Lung (tissue), 12 donors: ENCODE measurements around the gene PRSS27. TPM values are rescaled to one million over a fixed set of nuclear protein-coding genes. Genes with fewer than 3 reads are reported as not detected.
A peak's percentile ranks its signal among the peaks of the same experiment; 100 is the strongest.
"Not testable (repeated sequence)": the region's sequence is repeated elsewhere in the genome, so short reads cannot be mapped to it uniquely, and the experiment has no call there.

Source experiments
- ATAC-seq: fragments of 200-7000 bp; cut with Tn5 transposase; one replicate; pipeline ENCODE4 v1.9.1; 2020; ENCODE audit warnings: moderate number of reproducible peaks; ENCODE audit not compliant: insufficient read depth, low FRiP score
- DNase-seq, 3 donors: peaks; one replicate each; pipeline ENCODE4 v3.0.0-alpha.2; 2013 to 2017
- H3K27ac ChIP-seq, 2 donors: one replicate each; pipeline ENCODE4 v1.5.1; 2013; ENCODE audit warnings: mild to moderate bottlenecking in 2 of 2, moderate library complexity in 2 of 2, control low read depth in 1 of 2, inconsistent platforms in 1 of 2, low read depth in 1 of 2, low read length in 1 of 2
- H3K27me3 ChIP-seq, 3 donors: one replicate each; pipeline ENCODE4 v1.5.1; 2013; ENCODE audit warnings: low read length in 2 of 3; ENCODE audit not compliant: control insufficient read depth in 3 of 3, insufficient read depth in 3 of 3
- H3K36me3 ChIP-seq, 4 donors: one replicate each; pipeline ENCODE4 v1.5.1; 2013; ENCODE audit warnings: low read length in 4 of 4, mild to moderate bottlenecking in 1 of 4, moderate library complexity in 1 of 4; ENCODE audit not compliant: control insufficient read depth in 4 of 4, insufficient read depth in 4 of 4
- H3K4me1 ChIP-seq, 5 donors: one replicate each; pipeline ENCODE4 v1.5.1; 2013; ENCODE audit warnings: low read length in 5 of 5, mild to moderate bottlenecking in 2 of 5, moderate library complexity in 1 of 5; ENCODE audit not compliant: control insufficient read depth in 5 of 5, insufficient read depth in 5 of 5
- H3K4me3 ChIP-seq: one replicate; pipeline ENCODE4 v1.5.1; 2013; ENCODE audit warnings: mild to moderate bottlenecking, control low read depth, moderate library complexity
- H3K9ac ChIP-seq, 2 donors: one replicate each; pipeline ENCODE4 v1.5.1; 2013; ENCODE audit warnings: low read length in 2 of 2, control low read depth in 1 of 2; ENCODE audit not compliant: insufficient read depth in 1 of 2
- H3K9me3 ChIP-seq, 4 donors: one replicate each; pipeline ENCODE4 v1.5.1; 2013; ENCODE audit warnings: low read length in 3 of 4, mild to moderate bottlenecking in 1 of 4, moderate library complexity in 1 of 4; ENCODE audit not compliant: control insufficient read depth in 4 of 4, insufficient read depth in 3 of 4
- WGBS, 2 donors: extraction: QIAGEN DNeasy Blood & Tissue Kit; methylation state at CpG; one replicate each; pipeline ENCODE4 v1.1.7; 2013; 5-methylcytosine and 5-hydroxymethylcytosine counted together
- polyA plus RNA-seq, 2 donors: library from polyadenylated mRNA; stranded (reverse); fragments of 200-250 nt; gene quantifications; one replicate each; pipeline ENCODE4 v1.2.1, GENCODE V29; 2013
- total RNA-seq, 2 donors: library from RNA; depleted of rRNA in 1 of 2; stranded (reverse); fragments of >200 nt in 1 of 2; gene quantifications; one replicate each; pipeline ENCODE4 v1.2.1, GENCODE V29; 2014 to 2021
- TF ChIP-seq, protein P1 (sequence below): IDR thresholded peaks from 2 replicates; pipeline ENCODE4 v1.5.1; 2012; ENCODE audit warnings: mild to moderate bottlenecking; ENCODE audit errors: control extremely low read depth, extremely low read depth
- donor health status: control.
- donor health status: control.
- donor health status: Bipolar disorder and iron deficiency.
- donor health status: healthy.
- donor health status: DM: yes; HTN: yes; CAD: no.

PRSS27 gene
- total and polyA plus RNA-seq, 4 donors, result 1.1 to 2.5 (median 2.1) TPM

DNA sequence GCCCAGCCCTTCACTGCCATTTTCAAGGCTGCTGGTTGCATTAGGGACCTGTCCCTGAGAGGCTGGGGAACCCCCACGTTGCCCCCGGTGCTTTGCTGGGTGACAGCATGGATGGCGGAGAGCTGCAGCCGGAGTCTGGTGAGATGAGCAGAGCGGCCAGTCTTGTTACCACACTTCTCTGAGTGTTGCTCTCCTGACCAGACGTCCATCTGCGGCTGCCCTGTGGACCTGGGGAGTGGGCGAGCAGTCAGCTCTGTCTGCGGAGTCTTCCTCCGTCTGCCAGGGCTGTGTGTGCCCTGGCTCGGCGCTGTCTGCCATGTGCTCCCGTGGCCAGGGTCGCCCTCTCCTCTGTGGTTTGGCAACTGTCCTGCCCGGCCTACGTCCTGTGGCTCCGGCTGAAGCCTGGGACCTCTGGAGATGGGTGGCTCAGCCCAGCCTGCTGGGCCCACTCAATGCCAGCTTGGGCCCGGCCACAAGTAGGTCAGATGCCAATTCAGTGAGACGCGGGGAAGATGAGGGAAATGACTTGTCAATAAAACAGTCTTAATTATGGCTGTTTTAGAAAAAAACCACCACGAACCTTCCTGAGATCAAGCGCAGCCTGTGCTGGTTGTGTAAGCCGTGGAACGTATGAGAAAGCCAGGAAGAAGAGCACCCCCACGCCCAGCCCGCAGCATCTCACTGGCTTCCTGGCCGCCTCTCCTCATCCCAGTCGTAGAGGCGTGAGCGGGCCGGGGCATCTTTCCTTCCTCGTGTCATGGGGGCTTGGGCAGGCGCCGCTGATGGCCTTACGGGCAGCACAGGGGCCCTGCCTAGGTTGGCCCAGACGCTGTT lies 29.8 kb downstream of the PRSS27 start:
- peaks cover 0 to 19% (median under 1%) of the 10 kb centered on the region in 4 donors for H3K36me3 ChIP-seq
- no peak for DNase-seq

DNA sequence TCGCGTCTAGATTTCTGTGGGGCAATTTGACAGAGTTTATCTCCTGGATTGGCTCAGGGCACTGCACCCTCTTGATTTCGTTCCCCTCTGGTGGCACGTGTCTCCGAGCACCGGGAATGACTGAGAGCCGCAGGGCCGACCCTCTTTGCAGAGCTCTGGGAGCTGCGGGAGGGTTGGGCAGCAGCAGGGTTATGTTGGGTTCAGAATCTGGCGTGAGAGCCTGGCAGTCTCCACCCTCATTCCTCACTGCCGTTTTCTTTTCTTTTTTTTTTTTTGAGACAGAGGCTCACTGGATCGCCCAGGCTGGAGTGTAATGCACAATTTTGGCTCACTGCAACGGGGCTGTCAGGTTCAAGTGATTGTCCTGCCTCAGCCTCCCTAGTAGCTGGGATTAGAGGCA lies 30.6 kb downstream of the PRSS27 start:
- DNase-seq, H3K9me3 ChIP-seq, H3K9ac ChIP-seq, ATAC-seq, H3K27ac ChIP-seq, H3K27me3 ChIP-seq, H3K4me3 ChIP-seq: not testable (repeated sequence)
- Histone ChIP-seq H3K4me1 (peaks cover 0 to 20% (median 4%) of the 10 kb centered on the region in 5 donors), H3K36me3 (peaks cover 0 to 19% (median under 1%) of the 10 kb centered on the region in 4 donors)
- 29 to 61% methylated on average over 1 to 4 of the region's 13 CpGs for WGBS, 2 donors

More for the DNA sequence above, 29.8 kb downstream of the PRSS27 start:
- WGBS, 2 donors, result 50 to 72% methylated on average over 36 of the region's 36 CpGs
- H3K4me1 ChIP-seq, result peaks cover 0 to 20% (median 4%) of the 10 kb centered on the region in 5 donors
- H3K9ac ChIP-seq, result no peak overlapping the region
- TF ChIP-seq, protein P1, sequence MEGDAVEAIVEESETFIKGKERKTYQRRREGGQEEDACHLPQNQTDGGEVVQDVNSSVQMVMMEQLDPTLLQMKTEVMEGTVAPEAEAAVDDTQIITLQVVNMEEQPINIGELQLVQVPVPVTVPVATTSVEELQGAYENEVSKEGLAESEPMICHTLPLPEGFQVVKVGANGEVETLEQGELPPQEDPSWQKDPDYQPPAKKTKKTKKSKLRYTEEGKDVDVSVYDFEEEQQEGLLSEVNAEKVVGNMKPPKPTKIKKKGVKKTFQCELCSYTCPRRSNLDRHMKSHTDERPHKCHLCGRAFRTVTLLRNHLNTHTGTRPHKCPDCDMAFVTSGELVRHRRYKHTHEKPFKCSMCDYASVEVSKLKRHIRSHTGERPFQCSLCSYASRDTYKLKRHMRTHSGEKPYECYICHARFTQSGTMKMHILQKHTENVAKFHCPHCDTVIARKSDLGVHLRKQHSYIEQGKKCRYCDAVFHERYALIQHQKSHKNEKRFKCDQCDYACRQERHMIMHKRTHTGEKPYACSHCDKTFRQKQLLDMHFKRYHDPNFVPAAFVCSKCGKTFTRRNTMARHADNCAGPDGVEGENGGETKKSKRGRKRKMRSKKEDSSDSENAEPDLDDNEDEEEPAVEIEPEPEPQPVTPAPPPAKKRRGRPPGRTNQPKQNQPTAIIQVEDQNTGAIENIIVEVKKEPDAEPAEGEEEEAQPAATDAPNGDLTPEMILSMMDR, result no peak
- no peaks in the 10 kb centered on the region for H3K9me3 ChIP-seq
- ATAC-seq, result no peak
- no peak overlapping the region for H3K27ac ChIP-seq
- H3K4me3 ChIP-seq, result no peak overlapping the region
- no peaks in the 10 kb centered on the region for H3K27me3 ChIP-seq

DNA sequence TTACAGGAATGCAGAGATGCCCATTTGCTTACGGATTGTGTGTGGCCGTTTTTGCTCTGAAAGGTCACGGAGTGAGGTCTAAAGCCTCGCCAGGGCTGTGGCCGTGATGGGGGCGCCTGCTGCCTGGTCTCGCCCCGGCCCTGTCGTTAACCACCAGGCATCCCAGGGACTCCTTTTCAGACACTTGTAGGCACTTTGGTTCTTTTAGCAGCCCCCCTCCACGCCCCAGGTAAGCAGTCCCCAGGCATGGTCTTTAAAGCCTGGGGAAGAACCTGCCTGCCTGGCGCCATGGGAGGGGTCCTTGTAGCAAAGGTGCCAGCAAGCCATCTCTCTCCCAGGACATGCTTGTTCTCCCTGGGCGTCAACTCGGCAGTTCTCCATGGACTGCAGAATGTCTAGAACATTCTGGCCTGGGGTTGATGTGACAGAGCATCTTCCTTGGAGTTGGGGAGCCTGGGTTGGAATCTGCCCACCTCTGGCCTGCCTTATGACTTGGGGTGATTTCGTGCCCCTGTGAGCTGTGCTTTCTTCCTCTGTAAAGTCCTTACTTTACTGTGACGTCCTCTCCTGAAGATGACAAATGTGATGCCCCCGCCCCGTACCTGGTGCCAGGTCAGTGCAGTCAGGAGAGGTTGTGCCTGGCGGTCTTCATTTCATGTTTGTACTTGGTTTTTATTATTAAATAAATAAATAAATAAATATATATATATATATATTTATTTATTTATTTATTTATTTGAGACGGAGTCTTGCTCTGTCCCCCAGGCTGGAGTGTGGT lies 32.3 kb downstream of the PRSS27 start:
- no peak for ATAC-seq
- H3K36me3 ChIP-seq, result peaks cover 0 to 19% (median under 1%) of the 10 kb centered on the region in 4 donors
- H3K27ac ChIP-seq, result peak overlapping the region in 1 of 2 donors; percentile 1
- TF ChIP-seq, protein P1, result no peak
- no peak overlapping the region for H3K4me3 ChIP-seq
- DNase-seq, result no peak
- H3K27me3 ChIP-seq, result no peaks in the 10 kb centered on the region
- H3K9me3 ChIP-seq, result no peaks in the 10 kb centered on the region
- peaks cover 0 to 17% (median 4%) of the 10 kb centered on the region in 5 donors for H3K4me1 ChIP-seq
- WGBS, 2 donors, result 69 to 79% methylated on average over 19 of the region's 19 CpGs
- H3K9ac ChIP-seq, result no peak overlapping the region
